SW480 (cell line): ENCODE results near the gene CD79A.
"Not testable (repeated sequence)": the region's sequence is repeated elsewhere in the genome, so short reads cannot be mapped to it uniquely, and the experiment has no call there.

Source experiments
- DNase-seq: peaks from one replicate; pipeline ENCODE4 v3.0.0-alpha.2; 2016; ENCODE audit warnings: low spot score

The CD79A gene

GRCh38 chr19:41905273-41906002 lies 28.4 kb downstream of the CD79A start:
- no peak for DNase-seq

GRCh38 chr19:41906271-41906670 lies 29.2 kb downstream of the CD79A start:
- no peak for DNase-seq

GRCh38 chr19:41906916-41907680 lies 30.0 kb downstream of the CD79A start:
- DNase-seq, result no peak

- no peak for DNase-seq
Measured at GRCh38 chr19:41907994-41908615, 31.0 kb downstream of the CD79A start.

DNA sequence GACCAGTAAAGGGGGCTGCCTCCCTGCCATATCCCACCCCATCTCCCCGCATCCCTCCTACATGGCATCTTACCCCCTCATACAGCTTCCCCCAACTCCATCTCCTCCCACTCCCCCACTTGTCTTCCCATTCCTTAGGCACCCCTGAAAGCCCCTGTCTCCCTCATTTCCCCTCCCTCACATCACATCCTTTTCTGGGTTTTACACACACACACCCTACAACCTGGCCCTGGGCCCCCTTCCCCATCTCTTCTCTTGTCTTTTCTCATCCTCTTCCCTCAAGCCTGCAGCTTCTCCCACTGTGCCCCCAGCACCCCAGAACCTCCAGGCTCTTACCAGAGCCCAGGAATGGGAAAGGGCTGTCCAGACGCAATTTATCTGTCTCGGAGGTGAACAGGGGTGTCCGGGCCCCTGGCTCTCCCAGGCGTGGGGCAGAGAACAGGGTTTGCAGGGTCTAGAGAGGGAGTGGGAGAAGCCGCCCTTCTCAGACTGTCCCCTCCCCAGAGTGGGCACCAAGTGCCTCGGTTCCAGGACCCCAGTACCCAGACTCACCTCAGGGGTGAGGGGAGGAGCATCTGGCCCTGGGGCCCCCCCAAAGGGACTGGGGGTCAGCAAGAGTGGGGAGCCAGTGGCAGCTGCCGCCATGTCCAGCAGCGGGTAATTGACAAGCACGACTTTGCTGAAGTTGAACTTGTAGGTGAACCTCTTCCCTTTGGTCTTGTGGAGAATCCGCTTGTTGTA lies 31.8 kb downstream of the CD79A start:
- no peak for DNase-seq

DNA sequence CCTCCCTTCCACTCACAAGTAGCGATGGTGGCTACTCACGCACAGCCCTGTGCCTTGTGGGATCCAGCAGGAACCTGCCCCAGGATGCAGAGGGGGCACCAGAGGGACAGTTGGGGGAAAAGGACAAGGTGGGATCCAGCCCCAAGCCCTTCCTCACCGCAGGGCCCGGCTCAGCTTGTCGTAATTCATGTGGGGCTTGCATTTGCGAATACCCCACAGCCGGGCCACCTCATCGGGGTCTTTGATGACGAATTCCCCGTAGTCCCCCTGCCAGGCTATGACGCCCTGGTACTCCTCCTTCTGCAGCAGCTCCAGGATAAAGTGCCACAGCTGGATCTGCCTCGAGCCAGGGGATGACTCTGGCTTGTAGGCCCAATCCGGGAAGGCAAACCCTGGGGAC lies 32.6 kb downstream of the CD79A start:
- no peak for DNase-seq

GRCh38 chr19:41910240-41910991 lies 33.3 kb downstream of the CD79A start:
- no peak for DNase-seq

- DNase-seq, result no peak
Measured at GRCh38 chr19:41910992-41911888, 34.2 kb downstream of the CD79A start.

- DNase-seq, result no peak
Measured at GRCh38 chr19:41911889-41912731, 35.0 kb downstream of the CD79A start.

GRCh38 chr19:41912899-41913537 lies 35.9 kb downstream of the CD79A start:
- no peak for DNase-seq

- no peak for DNase-seq
Measured at GRCh38 chr19:41913538-41914423, 36.7 kb downstream of the CD79A start.

DNA sequence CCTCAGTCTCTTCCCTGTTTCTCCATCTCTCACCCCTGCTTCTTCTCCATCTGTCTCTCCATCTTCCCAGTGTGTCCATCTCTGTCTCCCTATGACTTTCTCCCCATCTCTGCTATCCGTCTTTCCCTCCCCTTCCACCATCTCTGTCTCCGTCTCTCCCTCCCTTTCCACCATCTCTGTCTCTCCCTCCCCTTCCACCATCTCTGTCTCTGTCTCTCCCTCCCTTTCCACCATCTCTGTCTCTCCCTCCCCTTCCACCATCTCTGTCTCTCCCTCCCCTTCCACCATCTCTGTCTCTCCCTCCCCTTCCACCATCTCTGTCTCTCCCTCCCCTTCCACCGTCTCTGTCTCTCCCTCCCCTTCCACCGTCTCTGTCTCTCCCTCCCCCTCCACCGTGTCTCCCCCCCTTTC lies 37.4 kb downstream of the CD79A start:
- DNase-seq, result not testable (repeated sequence)

- no peak for DNase-seq
Measured at GRCh38 chr19:41915021-41915775, 38.1 kb downstream of the CD79A start.

- DNase-seq, result no peak
Measured at GRCh38 chr19:41915776-41916414, 38.8 kb downstream of the CD79A start.

- no peak for DNase-seq
Measured at GRCh38 chr19:41917676-41918075, 40.6 kb downstream of the CD79A start.

GRCh38 chr19:41918095-41918494 lies 41.0 kb downstream of the CD79A start:
- no peak for DNase-seq
